NCI-H187 (cell line): Measurements from ENCODE around the gene SERTAD2.

Source experiments
- DNase-seq, 2 experiments: peaks; one replicate each; lab custom pipeline; 2025; lab: John Stamatoyannopoulos, UW

Gene SERTAD2

DNA sequence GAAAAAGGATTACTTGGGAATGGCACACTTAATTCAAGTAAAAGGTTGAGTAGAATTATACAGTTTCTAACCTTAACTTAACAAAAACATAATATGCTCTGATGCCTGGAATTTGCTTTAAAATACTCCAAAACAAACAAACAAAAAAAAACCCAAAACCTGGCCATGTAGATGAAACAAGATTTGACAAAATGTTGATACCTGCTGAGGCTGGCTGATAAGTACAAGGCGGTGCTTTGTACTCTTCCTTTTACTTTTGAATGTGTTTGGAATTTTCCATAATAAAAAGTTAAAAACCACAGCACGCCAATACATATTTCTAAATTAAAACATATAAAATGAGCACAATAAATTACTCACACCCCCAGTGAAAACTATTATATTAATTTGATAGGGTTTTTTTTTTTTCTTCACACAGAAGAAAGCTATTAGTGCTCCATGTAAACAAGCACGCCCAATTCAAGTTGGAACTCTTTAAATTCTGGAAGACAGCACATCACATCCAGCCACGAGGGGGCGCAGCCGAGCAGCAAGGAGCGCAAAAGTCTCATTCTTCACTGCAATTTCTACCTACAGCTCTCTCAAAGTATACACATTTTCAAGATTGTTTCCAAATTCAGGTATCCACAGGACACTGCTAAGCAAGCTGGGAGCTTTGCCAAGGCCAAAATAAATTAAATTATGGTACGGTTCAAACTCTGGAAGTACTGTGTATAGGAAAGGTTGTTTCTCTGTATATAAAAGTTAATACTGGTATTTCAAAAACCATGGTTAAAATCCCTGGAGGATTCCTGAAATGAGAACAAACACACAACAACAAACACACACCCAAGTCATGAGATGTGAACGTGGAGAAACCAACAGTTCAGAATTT, 7.5 kb downstream of the SERTAD2 start:
- peak; percentile 82 to 95 for DNase-seq

DNA sequence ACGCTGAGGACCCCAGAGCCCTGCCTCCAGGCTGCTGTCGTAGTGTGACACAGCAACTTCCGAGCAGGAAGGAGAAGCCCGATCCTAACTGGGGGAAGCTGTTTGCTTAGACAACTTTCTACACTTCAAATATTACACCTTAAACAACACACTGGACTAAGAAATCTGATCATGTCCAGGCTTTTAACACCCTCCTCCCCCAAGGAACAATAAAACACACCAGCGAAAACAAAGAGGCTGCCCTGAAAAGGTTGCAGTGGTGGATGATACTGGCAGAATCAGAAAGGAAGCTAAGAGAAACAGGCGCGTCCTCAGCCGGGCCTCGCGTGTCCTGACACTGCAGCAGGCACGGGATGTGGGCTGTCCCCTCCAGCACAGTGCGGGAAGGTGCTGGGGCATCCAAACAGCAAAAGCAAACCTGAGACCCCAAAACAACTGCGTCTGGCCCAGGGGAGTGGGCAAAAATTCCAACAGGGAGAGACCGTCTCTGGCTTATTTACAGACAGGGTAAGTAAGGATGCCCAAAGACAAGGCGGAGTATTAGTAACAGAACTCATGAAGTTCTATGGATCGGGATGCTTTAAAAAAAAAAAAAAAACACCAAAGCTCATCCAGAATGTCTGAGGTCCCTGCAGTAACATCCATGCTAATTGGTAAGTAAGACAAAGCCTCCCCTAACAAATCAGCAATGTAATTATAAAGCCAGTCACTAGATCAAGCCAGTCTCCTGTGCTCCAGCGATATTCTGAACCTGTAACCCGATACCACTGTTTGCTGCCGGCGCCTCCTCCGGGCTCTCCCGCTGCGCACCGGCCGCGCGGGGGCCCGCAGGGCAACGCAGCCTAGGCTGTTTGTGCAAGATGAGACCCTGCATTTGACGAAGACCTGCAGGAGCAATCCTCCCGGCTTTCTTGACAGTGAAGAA, 9.0 kb downstream of the SERTAD2 start:
- peak; percentile 87 to 96 for DNase-seq

DNA sequence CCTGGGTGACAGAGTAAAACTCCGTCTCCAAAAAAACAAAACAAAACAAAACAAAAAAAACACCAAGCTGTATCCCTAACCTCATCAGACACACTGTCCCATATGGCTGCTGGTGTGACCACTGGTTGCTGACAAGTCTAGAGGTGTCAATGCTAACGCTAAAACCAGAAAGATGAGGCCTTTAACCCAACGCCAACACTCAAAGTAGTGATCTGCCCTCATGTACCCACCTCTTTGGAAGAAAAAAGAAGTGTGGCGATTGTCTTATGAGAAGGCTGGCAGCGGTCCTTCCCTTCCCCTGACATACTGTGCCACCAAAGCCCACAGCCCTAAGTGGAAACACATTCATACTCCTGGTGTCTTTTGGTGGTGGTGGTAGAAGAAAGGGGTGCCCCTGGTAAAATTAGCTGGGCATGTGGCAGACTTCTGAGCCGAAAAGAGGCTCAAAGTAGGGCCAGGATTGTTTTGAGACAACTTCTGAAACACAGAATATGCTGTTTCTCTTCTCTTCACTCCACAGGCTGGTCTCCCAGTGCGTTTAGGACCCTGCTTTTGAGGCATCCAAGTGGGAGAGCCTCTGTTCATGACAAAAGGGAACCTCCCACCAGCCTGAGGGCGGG, 9.8 kb downstream of the SERTAD2 start:
- no peak for DNase-seq

DNA sequence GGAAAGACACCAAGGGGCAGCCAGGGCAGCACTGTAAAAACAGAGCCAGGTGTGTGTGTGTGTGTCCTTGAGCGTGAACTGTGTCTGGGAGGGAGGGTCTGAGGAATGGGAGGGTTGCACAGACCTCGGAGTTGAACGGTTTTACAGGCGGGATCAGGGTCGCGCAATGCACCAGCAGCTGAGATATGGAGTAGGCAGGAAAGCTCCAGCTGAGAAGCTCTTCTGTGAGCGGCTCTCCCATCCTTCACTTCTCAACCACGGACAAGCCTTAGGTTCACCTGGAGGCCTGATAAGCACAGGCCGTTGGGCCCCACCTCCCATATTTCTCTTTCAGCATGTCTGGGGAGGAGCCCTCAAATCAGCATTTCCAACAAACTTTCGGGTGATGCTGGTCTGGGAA, 12.1 kb downstream of the SERTAD2 start:
- peak; percentile 38 to 57 for DNase-seq

DNA sequence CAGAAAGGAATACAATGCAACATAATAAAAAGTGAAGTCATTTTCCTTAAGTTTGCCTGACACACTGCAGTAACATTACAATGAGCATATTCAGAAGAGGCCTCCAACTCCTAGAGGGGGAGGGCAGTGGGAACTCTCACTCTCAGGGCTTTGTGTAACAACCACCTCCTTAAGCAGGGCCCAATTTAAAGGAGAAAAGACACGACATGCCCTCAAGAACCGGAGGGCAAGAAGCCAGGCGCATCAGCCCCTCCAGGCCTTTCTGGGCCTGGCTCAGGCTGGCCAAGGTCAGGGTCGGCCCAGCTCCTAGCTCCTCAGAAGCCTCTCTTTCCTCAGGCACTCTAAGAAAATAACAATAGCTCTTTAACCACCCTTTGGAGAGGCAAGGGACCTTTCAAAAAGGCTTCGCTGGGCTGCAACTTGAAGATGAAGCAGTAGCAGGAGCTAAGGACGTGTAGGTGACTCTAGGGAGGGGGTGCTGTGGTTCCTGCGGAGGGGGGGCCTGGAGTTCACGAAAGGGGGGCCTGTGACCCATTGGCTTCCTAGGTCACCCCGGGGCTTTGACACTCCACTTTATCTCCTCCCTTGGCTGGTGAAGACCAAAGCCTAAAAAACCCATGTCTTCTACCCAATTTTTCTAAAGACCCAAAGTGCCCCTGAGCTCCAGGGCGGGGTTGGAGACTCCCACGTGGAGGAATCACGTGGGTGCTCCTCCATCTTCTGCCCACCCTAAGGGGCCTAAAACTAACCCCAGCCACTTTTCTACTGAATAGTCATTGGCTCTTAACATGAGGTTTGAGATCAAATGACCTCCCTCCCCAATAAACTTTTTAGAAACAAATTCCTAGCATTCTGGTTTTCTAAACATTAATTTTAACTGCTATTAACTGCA, 13.3 kb downstream of the SERTAD2 start:
- no peak for DNase-seq

DNA sequence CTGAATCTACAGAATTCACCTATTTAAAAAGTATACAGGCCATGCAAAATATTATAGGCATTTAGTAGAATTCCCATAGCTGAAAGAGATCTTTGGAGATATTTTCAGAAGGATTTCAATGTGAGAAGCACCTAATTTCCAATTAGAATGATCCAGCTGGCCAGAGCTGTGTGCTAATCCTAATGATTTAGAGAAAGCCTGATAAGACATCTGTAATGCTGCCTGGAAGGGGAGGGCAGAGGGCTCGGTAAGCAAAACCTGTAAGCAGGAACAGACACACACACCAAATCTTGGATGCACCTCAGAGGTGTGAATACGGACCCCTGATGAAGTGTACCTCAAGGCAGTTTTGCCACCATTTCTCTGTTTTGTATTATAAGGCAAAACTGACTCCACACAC, 14.0 kb downstream of the SERTAD2 start:
- DNase-seq = no peak

DNA sequence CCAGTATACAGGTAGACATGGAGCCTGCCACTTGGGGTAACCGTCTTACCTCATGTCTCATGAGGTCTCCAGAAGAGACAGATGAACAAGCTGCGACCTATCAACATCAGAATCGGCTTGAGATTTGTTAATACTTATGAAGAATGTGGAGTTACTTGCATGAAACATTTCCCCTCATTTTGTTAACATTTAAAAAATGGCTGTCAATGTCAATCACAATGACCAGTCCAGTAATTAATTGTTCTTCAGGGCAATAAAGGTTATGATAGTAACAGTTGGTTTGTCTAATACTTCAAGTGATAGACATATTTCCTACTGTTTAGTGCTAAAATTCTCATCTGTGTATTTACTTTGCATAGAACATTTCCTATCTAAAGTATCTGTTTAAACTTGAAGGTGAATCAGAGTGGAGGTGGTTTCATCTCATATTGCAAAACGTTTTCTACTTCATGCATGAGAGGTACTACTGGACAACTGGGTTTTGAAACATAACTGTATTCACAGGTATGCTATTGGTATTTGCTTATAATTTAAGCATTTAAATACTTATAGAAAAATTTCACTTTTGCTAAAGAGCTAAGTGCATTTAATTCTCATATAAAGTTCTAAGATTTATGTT, 15.1 kb downstream of the SERTAD2 start:
- no peak for DNase-seq

DNA sequence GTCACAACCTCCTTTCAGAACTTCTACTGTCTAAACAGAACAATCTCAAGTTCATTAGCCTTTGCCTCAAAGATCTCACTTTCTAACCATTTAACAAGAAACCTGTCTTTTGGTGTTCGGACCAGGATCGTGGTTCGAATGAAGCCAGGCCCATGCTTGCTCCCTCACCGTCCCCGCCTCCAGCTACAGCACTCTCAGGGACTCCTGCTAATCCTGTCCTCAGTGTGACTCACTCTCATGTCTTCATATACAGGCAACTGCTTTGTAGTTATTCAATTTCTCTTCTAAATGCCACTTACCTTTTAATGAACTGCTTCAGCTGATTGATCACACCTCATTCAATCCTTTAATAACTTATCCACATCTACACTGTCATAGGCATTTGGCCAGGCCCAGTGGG, 15.8 kb downstream of the SERTAD2 start:
- DNase-seq = no peak

DNA sequence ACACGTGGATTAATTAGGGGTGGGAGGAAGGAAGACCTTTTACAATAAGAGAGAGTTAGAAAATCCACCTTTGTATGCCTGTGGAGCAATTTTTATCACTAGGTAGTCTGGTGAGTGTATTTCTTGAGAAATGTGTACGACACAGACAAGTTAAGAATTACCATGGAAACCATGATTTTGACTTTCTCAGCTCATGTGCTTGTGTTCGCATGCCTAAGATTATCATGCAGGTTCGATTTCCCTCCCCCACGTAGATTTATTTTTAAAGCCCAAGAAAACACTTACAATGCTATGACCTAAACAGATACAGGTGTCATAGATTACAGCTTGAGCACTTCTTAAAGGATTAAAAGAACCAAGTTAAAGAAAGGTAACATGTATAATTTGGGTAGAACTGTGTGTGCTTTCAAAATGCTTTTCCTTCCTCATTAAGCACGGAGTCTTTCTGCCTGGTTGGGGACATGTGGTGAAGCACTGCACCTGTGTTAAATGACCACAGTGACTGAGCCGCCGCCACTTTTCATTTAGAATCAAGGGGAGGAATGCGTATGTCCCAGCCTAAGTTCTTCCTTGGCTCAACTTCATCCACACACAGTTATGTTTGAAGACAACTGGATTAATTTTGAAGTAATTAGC, 16.6 kb downstream of the SERTAD2 start:
- no peak for DNase-seq

DNA sequence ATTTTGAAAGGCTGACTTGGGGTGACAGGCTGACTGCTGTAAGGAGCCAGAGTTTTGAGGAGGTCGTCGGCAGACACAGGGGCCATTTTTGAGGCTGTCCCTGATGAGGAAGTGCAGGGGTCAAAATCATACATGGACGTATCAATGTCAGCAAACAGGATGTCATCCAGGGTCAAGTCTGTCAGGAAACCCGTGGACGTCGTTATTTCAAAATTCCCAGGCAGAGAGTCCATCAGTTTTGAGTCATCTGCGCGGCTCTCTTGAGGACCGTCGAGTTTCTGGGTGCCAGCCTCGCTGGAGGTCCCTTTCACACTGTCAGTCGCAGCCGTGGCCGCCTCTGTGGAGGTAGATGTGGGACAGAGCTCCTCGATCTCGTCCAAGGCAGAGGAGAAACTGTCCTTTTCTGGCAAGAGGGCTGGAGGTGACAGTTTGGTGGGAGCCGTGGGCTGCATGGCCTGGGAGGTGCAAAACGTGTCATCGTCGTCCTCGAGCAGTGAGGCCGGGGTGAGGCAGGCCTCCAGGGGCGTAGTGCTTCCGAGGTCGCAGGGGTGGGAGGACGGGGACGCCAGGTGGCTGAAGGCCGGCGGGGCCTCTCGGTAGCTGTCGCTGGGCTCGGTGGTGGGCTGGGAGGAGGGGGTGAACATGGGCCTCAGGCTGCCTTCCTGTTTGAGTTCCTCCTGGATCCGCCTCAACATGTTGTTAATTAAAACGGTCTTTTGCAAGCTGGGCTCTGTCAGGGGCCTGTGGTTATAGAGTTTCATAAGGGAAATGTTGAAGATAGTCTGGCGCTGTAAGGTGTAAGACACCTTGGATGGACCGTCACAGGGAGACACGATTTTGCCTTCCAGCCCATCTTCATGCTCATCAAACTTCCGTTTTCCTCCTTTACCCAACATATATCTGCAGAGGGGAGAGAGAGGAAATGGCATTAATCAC, 17.5 kb downstream of the SERTAD2 start:
- DNase-seq = no peak

DNA sequence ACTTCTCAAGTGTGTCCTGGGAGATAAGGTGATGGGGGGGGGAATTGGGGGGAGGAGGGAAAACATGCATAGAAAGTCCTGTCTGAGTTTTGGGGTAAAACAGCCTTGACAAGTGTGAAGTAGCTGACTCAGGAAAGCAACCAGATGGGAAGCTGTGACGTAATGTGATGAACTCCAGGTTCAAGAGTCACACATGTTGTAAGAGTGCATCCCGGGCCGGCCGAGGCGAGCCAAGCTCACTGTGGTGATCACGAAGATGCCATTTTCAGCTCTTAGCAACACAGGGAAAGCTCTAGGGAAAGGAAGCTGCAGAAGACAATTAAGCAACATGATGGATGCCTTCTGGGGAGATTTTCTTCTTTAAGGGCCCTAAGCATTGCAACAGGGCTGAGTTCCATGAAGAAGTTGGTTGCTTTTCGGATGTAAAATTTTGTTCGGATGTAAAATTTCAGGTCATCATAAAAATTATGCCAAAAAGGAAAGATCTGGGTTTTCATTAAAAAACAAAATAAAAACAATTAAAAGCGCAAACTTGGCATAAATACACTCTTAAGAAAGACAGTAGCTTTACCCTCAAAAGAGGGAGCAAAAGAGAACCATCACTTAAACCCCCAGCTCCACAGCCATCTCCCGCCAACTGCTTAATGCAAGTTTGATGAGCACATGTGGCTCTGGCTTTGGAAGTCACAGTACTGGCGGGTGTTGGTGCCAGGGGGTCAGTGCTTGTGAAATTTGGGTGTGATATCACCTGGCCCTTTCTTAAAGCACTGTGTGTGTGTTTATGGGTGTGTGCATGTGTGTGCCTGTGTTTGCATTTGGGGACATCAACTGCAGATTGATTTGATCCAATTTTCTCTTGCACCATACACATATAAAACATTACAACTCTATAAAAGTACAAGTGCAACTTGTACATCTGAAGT, 19.1 kb downstream of the SERTAD2 start:
- DNase-seq = no peak

DNA sequence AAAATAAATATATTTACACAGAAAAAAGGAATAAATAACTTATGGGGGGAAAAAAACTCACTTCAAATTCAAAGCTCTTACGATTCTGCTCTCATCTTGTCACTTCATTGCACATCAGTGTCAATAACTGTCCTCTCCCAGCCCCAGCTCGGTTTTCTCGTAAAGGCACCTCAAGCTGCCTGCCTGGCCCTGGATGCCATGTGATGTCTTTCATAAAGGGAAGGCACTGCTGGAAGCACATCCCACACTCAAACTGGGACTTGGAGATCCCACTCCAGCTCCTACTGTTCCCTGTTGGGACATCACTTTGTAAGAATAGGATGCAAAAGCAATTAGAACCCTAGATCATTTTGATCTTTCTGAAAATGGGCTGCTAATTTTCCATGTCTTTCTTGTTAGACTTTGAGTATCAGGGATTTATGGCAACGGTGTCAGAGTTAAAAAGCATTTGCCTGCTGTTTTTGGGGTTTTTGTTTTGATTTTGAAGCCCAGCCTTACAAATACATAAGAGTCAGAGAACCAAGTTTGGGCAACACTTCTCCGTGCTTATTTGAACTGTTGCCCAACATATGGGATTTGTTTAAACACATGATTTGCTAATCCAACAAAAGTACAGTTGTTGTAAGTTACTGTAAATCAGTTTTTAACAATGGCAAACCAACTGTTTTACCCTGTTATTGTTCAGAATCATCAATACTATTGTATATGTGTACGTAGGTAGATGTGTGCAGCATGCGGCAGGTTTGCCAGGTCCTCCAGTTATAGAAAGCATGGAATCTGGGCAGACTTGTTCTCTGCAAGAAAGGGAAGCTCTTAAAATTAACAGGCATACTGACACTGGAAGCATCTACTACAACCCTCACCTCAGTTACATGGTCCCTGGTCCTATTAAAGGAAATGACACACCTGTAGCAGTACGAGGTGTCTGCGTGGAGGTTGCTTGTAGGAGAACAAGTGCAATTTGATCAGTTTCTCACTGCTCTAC, 20.6 kb downstream of the SERTAD2 start:
- DNase-seq = no peak

DNA sequence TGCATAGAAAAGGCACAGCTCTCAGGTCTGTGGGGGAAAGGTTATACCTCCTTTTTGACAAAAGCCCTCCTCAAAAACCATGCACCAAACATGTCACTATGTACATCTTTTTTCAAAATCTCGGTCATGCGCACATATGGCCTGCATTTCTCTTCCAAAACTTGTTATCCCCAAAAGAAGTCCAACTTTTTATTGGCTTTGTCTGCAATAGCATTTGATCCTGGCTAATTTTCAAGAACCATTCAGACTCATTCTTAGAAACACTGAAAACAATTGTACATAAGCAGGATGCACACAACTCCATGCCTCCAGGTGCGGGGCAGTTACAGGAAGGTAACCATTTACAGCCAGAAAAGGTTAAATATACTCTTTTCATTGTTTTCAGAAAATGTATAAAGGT, 21.9 kb downstream of the SERTAD2 start:
- no peak for DNase-seq

DNA sequence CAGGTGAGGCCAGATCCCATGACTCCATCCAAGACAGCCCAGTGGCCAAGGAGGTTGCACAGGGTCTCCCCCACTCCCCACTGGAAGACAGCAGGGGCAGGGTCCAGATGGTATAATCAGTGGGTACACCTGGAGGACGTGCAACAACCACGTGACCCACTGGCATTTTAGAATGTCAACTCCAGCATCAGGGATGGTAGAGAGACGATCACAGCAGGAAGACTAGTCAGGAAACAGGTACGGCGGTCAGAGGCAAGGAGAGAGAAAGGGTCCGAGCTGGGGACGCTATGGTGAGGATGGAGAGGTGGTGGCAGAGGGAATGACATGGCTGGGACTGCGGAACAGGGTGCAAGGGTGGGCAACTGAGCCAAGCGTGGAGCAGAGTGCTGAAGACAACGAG, 23.0 kb downstream of the SERTAD2 start:
- DNase-seq = no peak

DNA sequence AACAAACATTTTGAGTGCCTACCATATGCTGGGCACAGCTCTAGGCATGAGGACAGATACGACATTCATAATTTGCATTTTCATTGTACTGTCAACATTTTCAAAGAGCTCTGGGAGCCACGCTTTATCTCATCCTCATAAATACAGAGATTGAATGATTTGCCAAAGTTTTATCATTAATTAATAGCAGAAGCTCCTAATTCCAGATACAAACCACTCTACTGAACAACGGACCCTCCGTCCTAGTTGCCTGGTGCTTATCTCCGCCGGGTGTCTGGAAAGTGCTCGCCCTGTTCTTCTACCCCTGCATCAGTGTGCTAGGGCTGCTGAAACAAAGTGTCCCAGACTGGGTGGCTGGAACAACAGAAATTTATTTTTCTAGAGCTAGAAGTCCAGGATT, 23.8 kb downstream of the SERTAD2 start:
- no peak for DNase-seq

DNA sequence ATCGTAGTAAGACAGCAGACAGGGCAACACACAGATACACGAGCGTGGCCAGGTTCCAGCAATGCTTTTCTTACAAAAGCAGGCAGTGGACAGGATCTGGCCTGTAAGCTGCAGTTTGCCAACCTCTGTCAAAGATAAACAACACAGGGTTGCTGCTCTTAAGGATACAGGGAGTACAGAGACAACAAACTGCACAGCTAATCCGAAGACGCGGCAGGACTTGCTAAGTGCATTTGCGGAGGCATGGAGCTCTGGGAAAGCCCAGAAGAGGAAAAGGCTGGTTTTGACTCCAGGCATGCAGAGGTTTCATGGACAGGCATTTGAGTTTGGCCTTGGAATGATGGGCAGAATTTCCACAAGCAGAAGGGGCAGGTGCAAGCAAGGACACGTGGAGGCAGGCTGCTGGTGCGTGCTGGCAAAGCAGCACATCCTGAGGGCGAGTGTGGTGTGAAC, 24.4 kb downstream of the SERTAD2 start:
- DNase-seq = no peak
